Mesodermal cell (in vitro differentiated cells): Measurements from ENCODE around the gene PP2D1.
A peak's percentile ranks its signal among the peaks of the same experiment; 100 is the strongest.
"Not testable (repeated sequence)": the region's sequence is repeated elsewhere in the genome, so short reads cannot be mapped to it uniquely, and the experiment has no call there.

ENCODE experiments used
- H3K27ac ChIP-seq: 2 replicates; pipeline ENCODE4 v1.7.0; 2013; ENCODE audit warnings: mild to moderate bottlenecking, low read depth, low read length, moderate library complexity; ENCODE audit not compliant: severe bottlenecking
- H3K36me3 ChIP-seq: 2 replicates; pipeline ENCODE4 v1.7.1; 2013; ENCODE audit warnings: mild to moderate bottlenecking, low read length, moderate library complexity; ENCODE audit not compliant: control insufficient read depth, insufficient read depth
- H3K4me1 ChIP-seq: one replicate; pipeline ENCODE4 v1.7.1; 2013; ENCODE audit warnings: mild to moderate bottlenecking, low read length; ENCODE audit not compliant: insufficient read depth, control insufficient read depth, poor library complexity, severe bottlenecking
- H3K4me3 ChIP-seq: 2 replicates; pipeline ENCODE4 v1.7.0; 2013; ENCODE audit warnings: low read length, control low read depth, mild to moderate bottlenecking; ENCODE audit not compliant: insufficient read depth, poor library complexity, severe bottlenecking; ENCODE audit errors: extremely low read depth
- H3K9me3 ChIP-seq: 2 replicates; pipeline ENCODE4 v1.7.1; 2013; ENCODE audit warnings: mild to moderate bottlenecking, low read length, moderate library complexity; ENCODE audit not compliant: control insufficient read depth
- WGBS, 2 experiments: methylation state at CpG; one replicate each; pipeline ENCODE4 v1.1.5; 2013; ENCODE audit warnings: missing lambda C conversion rate in 2 of 2; ENCODE audit not compliant: insufficient coverage in 2 of 2; 5-methylcytosine and 5-hydroxymethylcytosine counted together

Gene PP2D1

GRCh38 chr3:20039765-20040547 lies 27.9 kb upstream of the PP2D1 start, which contains the start of gene KAT2B:
KAT2B (plus strand) TSS chr3:20040446; CDS start chr3:20040478, 32 bp downstream.
- Histone ChIP-seq H3K9me3 (no peaks in the 10 kb centered on the region), H3K36me3 (no peaks in the 10 kb centered on the region), H3K4me3 (peak within 1 kb of the TSS; percentile 62), H3K4me1 (peaks cover 16% of the 10 kb centered on the region), H3K27ac (peak within 1 kb of the TSS; percentile 71)
- WGBS, 2 experiments: 0 to 1% methylated on average over 28 to 35 of the region's 75 CpGs

GRCh38 chr3:20039466-20039764 lies 27.4 kb upstream of the PP2D1 start:
- peak overlapping the region; percentile 62 for H3K4me3 ChIP-seq

GRCh38 chr3:20038699-20039465 lies 26.8 kb upstream of the PP2D1 start:
- Histone ChIP-seq H3K36me3 (no peaks in the 10 kb centered on the region), H3K4me1 (peaks cover 16% of the 10 kb centered on the region), H3K4me3 (peak overlapping the region; percentile 62), H3K9me3 (no peaks in the 10 kb centered on the region), H3K27ac (no peak overlapping the region)
- WGBS, 2 experiments: 66 to 77% methylated on average over 10 to 11 of the region's 16 CpGs

More at GRCh38 chr3:20039466-20039764, 27.4 kb upstream of the PP2D1 start:
- no peaks in the 10 kb centered on the region for H3K36me3 ChIP-seq
- 0% methylated on average over 1 of the region's 4 CpGs; no CpG with 5 or more reads in 1 of the 2 experiments for WGBS, 2 experiments
- no peaks in the 10 kb centered on the region for H3K9me3 ChIP-seq
- H3K4me1 ChIP-seq: peaks cover 16% of the 10 kb centered on the region
- no peak overlapping the region for H3K27ac ChIP-seq

- no peak overlapping the region for H3K4me3 ChIP-seq
These were observed 25.4 kb upstream of the PP2D1 start for GRCh38 chr3:20037255-20037996.

GRCh38 chr3:20035019-20035418 lies 23.0 kb upstream of the PP2D1 start:
- WGBS, 2 experiments: 96% methylated on average over 3 of the region's 4 CpGs; no CpG with 5 or more reads in 1 of the 2 experiments
- Histone ChIP-seq H3K36me3 (no peaks in the 10 kb centered on the region), H3K4me3 (no peak overlapping the region), H3K4me1 (peaks cover 9% of the 10 kb centered on the region), H3K9me3 (no peaks in the 10 kb centered on the region), H3K27ac (no peak overlapping the region)

More at GRCh38 chr3:20037255-20037996, 25.4 kb upstream of the PP2D1 start:
- Histone ChIP-seq H3K27ac (no peak overlapping the region), H3K9me3 (no peaks in the 10 kb centered on the region), H3K4me1 (peaks cover 16% of the 10 kb centered on the region), H3K36me3 (no peaks in the 10 kb centered on the region)
- no CpG with 5 or more reads among the region's 1 CpG for WGBS, 2 experiments

- not testable (repeated sequence) for H3K36me3 ChIP-seq, H3K4me1 ChIP-seq, H3K9me3 ChIP-seq, H3K27ac ChIP-seq, H3K4me3 ChIP-seq
- WGBS, 2 experiments: 83 to 88% methylated on average over 5 to 6 of the region's 7 CpGs
These were observed 19.9 kb upstream of the PP2D1 start for GRCh38 chr3:20031939-20032338.

GRCh38 chr3:20028905-20029331 lies 16.9 kb upstream of the PP2D1 start:
- no peak overlapping the region for H3K27ac ChIP-seq
- no peak overlapping the region for H3K4me3 ChIP-seq
- 72 to 79% methylated on average over 3 of the region's 7 CpGs for WGBS, 2 experiments
- H3K4me1 ChIP-seq: no peaks in the 10 kb centered on the region
- H3K36me3 ChIP-seq: no peaks in the 10 kb centered on the region
- no peaks in the 10 kb centered on the region for H3K9me3 ChIP-seq

- Histone ChIP-seq H3K27ac (no peak overlapping the region), H3K4me1 (no peaks in the 10 kb centered on the region), H3K9me3 (no peaks in the 10 kb centered on the region), H3K4me3 (no peak overlapping the region), H3K36me3 (no peaks in the 10 kb centered on the region)
- 100% methylated on average over 4 of the region's 4 CpGs; no CpG with 5 or more reads in 1 of the 2 experiments for WGBS, 2 experiments
These were observed 15.1 kb upstream of the PP2D1 start for GRCh38 chr3:20027136-20027535.

GRCh38 chr3:20023623-20024405 lies 11.8 kb upstream of the PP2D1 start:
- no peak overlapping the region for H3K4me3 ChIP-seq
- H3K4me1 ChIP-seq: no peaks in the 10 kb centered on the region
- 94% methylated on average over 2 of the region's 2 CpGs; no CpG with 5 or more reads in 1 of the 2 experiments for WGBS, 2 experiments
- H3K9me3 ChIP-seq: no peaks in the 10 kb centered on the region
- H3K36me3 ChIP-seq: no peaks in the 10 kb centered on the region
- peak overlapping the region; percentile 5 for H3K27ac ChIP-seq
